HuH-7 (cell line): Measurements from ENCODE around the gene NKAIN4.

Experiments
- DNase-seq: peaks from one replicate; pipeline ENCODE4 v3.0.0; 2011; ENCODE audit warnings: low spot score

Gene NKAIN4

DNA sequence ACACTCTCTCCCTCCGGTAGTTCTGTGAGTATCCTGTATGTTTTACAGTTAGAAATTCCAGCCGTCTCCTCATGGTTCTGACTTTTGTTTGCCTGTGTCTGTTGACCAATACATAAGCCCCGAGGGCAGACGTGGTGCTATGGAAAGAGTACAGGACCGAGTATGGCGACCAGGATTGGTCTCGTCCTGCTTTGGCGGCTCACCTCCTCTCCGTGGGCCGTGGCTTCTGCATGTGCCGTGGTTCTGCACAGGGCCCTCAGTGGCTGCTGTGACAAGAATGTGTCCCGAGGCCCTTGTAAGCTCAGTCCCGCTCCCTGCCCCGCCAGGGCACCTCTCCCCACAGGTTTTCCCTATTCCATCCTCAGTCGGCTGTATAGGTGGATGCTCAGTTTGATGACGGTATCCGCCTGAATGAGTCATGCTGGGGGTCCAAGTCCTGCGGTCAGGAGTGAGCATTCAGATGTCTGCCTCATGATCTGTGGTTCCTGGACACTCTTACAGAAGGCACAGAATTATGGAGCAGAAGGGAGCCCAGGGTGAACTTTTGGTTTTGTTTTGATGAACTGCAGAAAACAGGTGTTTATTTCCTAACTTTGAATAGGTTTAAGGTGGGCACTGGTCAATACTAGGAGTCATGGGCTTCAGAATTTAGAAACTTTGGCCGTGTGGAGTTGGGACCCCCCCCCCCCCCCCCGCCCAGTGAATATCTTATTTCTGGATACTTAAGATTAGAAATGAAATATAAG, 19.5 kb upstream of the NKAIN4 start:
- no peak for DNase-seq

GRCh38 chr20:63273059-63273579, 18.9 kb upstream of the NKAIN4 start:
- DNase-seq, result no peak

- DNase-seq, result peak; percentile 99
Measured at GRCh38 chr20:63272105-63273058, 18.1 kb upstream of the NKAIN4 start, which contains the start of gene ARFGAP1. ARFGAP1 (plus strand) TSS chr20:63272813; CDS start chr20:63275581, 2,768 bp downstream.

DNA sequence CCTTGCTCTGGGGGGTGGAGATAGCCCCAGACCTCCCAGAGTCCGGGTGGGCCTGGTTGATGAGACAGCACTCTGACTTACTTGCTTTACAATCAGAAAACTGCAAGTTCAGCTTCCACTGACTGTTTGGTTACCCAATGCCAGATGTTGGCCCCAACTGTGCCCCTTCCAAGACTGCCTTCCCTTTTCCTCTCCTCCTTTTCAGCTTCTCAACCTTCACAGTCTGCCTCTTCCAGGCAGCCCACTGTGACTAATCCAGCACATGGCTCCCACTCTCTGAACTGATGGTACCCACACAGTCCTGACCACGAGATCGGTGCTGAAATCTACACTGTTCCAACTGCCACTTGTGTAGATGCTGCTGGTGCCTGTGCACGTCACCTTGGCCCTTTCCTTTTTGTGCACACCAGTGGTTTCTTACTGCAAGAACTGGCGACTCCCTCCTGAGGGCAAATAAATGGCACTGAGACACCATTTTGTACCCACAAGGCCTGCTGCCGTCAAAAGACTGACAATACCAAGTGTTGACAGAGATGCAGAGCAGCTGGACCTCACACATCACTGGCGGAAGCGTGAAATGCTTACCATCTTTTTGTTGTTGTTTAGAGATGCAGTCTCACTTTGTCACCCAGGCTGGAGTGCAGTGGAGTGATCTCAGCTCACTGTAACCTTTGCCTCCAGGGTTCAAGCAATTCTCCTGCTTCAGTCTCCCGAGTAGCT, 16.5 kb upstream of the NKAIN4 start:
- DNase-seq, result no peak

- no peak for DNase-seq
Measured at GRCh38 chr20:63269724-63270123, 15.5 kb upstream of the NKAIN4 start.

- no peak for DNase-seq
Measured at GRCh38 chr20:63268671-63269439, 14.6 kb upstream of the NKAIN4 start.

GRCh38 chr20:63268256-63268655, 14.0 kb upstream of the NKAIN4 start:
- no peak for DNase-seq

DNA sequence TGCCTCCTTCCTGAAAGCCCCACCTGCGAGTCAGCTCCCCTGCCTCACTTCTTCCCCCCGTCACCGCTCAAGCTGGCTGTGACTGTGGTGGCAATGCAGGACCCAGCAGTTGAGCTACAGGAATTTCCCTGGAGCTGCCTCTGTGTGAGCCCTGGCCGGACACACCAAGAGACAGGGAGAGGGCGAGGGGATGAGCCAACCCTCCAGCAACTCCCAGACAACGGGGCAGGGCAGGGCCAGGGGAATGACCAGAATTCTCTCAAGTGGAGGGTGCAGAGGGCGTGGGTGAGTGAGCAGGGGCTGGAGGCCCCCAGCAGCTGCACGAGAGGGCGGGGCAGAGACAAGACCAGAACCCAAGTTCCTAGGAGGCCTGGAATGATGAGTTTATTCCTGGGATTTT, 13.4 kb upstream of the NKAIN4 start:
- DNase-seq, result no peak

GRCh38 chr20:63265891-63266515, 11.7 kb upstream of the NKAIN4 start:
- DNase-seq, result no peak

DNA sequence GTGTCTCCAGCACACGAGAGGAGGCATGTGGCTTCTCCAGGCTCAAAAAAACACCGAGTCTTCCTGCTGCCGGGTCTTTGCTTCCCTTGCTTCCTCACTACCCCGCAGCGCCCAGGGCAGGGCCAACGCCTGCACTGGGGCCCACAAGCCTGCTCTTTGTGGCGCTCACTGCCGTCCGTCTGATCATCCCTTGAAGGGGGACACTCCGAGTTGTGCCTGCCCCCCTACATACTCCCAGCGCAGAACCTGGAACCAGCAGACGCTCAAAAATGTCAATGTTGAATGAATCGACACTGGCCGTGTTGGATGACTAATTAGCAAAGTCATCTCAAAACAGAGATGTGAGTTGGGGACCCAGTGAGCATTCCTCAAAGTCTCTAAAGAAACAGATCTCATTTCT, 10.3 kb upstream of the NKAIN4 start:
- no peak for DNase-seq

GRCh38 chr20:63264000-63264399, 9.7 kb upstream of the NKAIN4 start:
- no peak for DNase-seq

DNA sequence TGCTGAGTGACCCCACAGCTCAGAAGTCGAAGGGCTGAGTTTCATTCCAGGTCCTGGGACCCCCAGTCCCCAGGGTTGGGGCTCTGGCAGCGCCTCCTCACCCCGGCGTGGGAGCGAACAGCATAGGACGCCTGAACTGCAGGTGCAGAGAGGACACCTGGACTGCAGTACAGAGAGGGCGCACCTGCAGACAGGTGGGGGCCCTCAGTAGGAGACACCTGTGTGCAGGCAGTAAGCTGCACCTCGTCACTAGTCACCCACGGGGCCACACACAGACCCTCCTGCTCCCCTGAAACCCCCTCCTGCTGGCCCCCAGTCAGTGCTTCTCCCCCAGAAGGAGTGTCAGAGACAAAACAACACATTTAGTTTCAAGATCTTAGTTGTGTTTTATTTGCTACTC, 8.6 kb upstream of the NKAIN4 start:
- DNase-seq, result no peak

DNA sequence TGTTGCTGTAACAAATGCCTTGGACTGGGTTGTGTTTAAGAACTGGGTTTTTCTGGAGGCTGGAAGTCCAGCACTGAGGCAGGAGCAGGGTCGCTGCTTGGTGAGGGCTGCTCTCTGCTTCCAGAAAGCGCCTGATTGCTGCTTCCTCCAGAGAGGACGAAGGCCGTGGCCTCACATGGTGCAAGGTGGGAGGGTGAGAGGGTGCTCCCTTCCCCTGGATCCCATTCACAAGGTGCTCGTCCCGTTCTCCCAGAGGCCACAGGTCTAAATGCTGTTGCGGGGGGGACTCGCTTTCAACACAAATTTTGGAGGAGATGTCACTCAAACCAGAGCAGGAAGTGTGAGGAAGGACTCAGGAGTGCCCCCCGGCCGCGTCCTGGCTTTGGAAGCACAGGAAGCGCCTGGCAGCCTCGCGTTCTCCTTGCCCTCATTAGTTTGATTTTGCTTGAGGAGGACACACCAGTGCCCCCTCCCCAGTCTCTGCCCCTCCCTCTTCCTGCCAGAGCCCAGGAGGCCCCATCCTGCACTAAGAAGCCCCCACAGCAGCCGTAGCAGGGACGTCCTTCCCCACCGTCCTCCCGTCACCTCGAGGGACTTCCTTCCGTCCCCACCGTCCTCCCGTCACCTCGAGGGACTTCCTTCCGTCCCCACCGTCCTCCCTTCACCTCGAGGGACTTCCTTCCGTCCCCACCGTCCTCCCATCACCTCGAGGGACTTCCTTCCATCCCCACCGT, 7.7 kb upstream of the NKAIN4 start:
- no peak for DNase-seq

GRCh38 chr20:63261060-63261794, 7.0 kb upstream of the NKAIN4 start:
- no peak for DNase-seq

- no peak for DNase-seq
Measured at GRCh38 chr20:63260521-63260920, 6.3 kb upstream of the NKAIN4 start.

DNA sequence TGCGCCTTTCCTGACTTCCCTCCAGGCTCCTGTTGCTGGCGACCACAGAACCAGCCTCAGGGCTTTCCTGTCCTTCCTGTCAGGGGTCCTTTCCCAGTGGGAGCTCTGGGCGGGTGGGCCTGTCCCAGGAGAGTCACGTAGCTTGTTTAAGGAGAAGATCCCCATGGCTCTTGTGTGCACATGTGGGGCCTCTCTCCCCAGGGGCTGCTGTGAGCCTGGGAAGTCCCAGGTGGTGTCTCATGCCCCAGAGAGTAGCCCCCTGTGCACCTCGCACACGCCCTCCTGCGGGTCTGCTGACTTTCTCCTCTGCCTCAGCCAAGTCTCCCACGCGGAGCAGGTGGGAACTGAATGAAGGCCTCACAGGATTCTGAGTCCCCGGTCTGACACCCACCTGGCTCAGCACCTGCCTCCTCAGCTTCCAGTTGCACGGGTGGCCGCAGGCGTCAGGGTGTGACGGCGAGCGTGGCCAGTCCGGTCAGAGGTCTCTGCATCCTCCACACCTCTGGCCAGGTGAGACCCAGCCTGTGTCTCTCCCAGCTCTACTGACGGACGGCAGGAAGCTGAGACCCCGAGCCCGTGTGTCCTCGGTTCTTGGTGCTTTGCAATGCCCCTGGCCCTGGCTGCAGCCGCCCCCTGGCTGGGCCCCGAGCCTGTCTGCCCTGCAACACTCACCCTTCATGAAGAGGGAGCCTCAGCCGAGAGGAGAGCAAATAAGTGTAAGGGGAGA, 5.6 kb upstream of the NKAIN4 start:
- DNase-seq, result no peak

GRCh38 chr20:63258781-63259180, 4.5 kb upstream of the NKAIN4 start:
- no peak for DNase-seq

DNA sequence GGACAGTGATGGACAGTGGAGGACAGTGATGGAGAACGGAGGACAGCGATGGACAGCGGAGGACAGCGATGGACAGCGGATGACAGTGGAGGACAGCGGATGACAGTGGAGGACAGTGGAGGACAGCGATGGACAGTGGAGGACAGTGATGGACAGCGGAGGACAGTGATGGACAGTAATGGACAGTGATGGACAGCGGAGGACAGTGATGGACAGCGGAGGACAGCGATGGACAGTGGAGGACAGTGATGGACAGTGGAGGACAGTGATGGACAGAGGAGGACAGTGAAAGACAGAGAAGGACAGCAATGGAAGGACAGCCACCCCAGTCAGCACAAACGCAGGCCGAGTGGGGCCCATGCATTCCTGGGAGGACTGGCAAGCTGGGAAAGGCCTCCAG, 3.4 kb upstream of the NKAIN4 start:
- no peak for DNase-seq

DNA sequence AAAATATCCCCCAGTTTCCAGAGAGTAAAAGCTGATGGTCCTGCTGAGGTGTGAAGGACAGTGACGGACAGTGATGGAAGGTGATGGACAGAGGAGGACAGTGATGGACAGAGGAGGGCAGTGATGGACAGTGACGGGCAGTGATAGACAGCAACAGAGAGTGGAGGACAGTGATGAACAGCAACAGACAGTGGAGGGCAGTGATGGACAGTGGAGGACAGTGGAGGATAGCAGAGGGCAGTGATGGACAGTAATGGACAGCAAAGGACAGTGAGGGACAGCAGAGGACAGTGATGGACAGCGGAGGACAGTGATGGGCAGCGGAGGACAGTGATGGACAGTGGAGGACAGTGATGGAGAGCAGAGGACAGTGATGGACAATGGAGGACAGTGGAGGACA, 2.7 kb upstream of the NKAIN4 start:
- DNase-seq, result no peak
